ENCODE results near the gene MX1. TPM values are rescaled to one million over a fixed set of nuclear protein-coding genes. Genes with fewer than 3 reads are reported as not detected.

Gene MX1
- polyA plus RNA-seq, 1 donor from 2014 or later = 0.07 TPM

GRCh38 chr21:41429925-41430491 lies 4.0 kb downstream of the MX1 start:
- H3K36me3 ChIP-seq (ENCODE audit: insufficient read depth, low read length) = no peaks in the 10 kb centered on the region
- H3K4me2 ChIP-seq (ENCODE audit: low read length) = no peak overlapping the region
- no peak overlapping the region for H3K27ac ChIP-seq (ENCODE audit: low read length)
- H3K9me3 ChIP-seq (ENCODE audit: low read length) = no peaks in the 10 kb centered on the region
- H3F3A ChIP-seq (ENCODE audit: insufficient read depth, low read length, poor library complexity, severe bottlenecking) = no peaks in the 10 kb centered on the region
- H4K20me1 ChIP-seq (ENCODE audit: insufficient read depth) = no peaks in the 10 kb centered on the region
- no peak overlapping the region for H2AFZ ChIP-seq (ENCODE audit: low read depth, low read length)
- no peaks in the 10 kb centered on the region for H3K9me2 ChIP-seq (ENCODE audit: insufficient read depth, low read length)
- no peak overlapping the region for H3K9ac ChIP-seq (ENCODE audit: low read length)
- peaks cover 24% of the 10 kb centered on the region for H3K27me3 ChIP-seq (ENCODE audit: insufficient read depth, low read depth, low read length)
- no peak for TF ChIP-seq POLR2AphosphoS5 (IDR thresholded peaks at IDR 0.05)
- no peak for TF ChIP-seq REST (IDR thresholded peaks at IDR 0.05; ENCODE audit: borderline replicate concordance)
- no peak for TF ChIP-seq MXI1 (conservative IDR thresholded peaks at IDR 0.05; ENCODE audit: poor library complexity, severe bottlenecking)
- no peak for TF ChIP-seq SMC3 (conservative IDR thresholded peaks at IDR 0.05; ENCODE audit: poor library complexity)
- H3K79me2 ChIP-seq (replicated peaks; ENCODE audit: insufficient read depth, low read length) = no peaks in the 10 kb centered on the region
- no peak overlapping the region for H3K4me3 ChIP-seq (ENCODE audit: low read length)

GRCh38 chr21:41431788-41432548 lies 5.9 kb downstream of the MX1 start:
- Histone ChIP-seq H3K4me2 (ENCODE audit: low read length) (no peak overlapping the region), H3K9ac (ENCODE audit: low read length) (no peak overlapping the region), H3K4me3 (ENCODE audit: low read length) (no peak overlapping the region), H4K20me1 (ENCODE audit: insufficient read depth) (no peaks in the 10 kb centered on the region), H3K79me2 (replicated peaks; ENCODE audit: insufficient read depth, low read length) (no peaks in the 10 kb centered on the region), H2AFZ (ENCODE audit: low read depth, low read length) (no peak overlapping the region), H3K9me2 (ENCODE audit: insufficient read depth, low read length) (no peaks in the 10 kb centered on the region), H3F3A (ENCODE audit: insufficient read depth, low read length, poor library complexity, severe bottlenecking) (no peaks in the 10 kb centered on the region), H3K27me3 (ENCODE audit: insufficient read depth, low read depth, low read length) (peaks cover 8% of the 10 kb centered on the region), H3K36me3 (ENCODE audit: insufficient read depth, low read length) (no peaks in the 10 kb centered on the region), H3K27ac (ENCODE audit: low read length) (no peak overlapping the region), H3K9me3 (ENCODE audit: low read length) (no peaks in the 10 kb centered on the region)
- TF ChIP-seq RAD21 (conservative IDR thresholded peaks at IDR 0.05) (no peak), EP300 (conservative IDR thresholded peaks at IDR 0.05; ENCODE audit: poor library complexity, severe bottlenecking) (no peak), SMC3 (conservative IDR thresholded peaks at IDR 0.05; ENCODE audit: poor library complexity) (no peak), EZH2 (IDR thresholded peaks at IDR 0.05; ENCODE audit: borderline replicate concordance, insufficient read depth, low read length, poor library complexity, severe bottlenecking) (no peak)

DNA sequence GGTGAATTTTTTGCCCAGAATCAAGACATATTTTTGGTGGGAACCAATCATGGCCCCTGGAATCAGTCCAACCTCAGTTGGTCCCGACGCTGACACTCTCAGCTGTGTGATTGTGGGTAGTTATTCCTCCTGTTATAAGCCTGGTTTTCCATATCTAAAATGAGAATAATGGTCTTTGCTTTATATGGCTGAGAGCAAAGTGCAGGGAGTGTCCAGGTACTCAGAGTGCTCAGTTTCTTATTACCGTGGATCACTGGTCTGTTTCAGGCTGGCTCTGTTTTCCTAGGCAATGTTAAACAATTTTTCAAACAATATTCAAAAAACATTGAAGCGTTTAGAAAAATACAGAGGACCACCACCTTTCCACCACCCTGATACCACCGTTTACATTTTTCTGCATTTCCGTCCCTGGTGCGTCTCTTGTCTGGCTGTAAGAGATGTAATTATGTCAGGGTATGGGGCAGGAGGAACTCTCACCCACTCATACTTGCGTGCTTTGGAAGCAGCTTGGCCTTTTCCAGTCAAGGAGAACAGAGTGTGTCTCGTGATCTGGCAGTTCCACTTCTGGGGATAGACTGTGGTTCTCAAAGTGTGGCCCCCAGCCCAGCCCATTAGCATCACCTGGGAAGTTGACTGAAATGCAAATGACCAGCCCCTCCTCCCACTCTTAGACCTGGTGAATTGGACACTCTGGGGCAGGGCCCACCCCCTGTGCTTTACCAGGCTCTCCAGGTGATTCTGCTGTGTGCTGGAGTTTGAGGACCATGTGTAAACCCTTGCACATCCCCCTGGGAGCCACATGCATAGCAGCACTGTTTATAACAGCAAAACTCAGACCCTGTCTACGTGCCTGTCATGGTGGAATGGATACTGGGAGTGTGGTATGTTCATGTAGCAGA lies 6.8 kb downstream of the MX1 start:
- H3K27ac ChIP-seq (ENCODE audit: low read length) = no peak overlapping the region
- no peaks in the 10 kb centered on the region for H3K36me3 ChIP-seq (ENCODE audit: insufficient read depth, low read length)
- no peaks in the 10 kb centered on the region for H4K20me1 ChIP-seq (ENCODE audit: insufficient read depth)
- no peak overlapping the region for H2AFZ ChIP-seq (ENCODE audit: low read depth, low read length)
- no peak overlapping the region for H3K9ac ChIP-seq (ENCODE audit: low read length)
- H3F3A ChIP-seq (ENCODE audit: insufficient read depth, low read length, poor library complexity, severe bottlenecking) = no peaks in the 10 kb centered on the region
- no peak overlapping the region for H3K4me3 ChIP-seq (ENCODE audit: low read length)
- no peak for TF ChIP-seq EZH2 (IDR thresholded peaks at IDR 0.05; ENCODE audit: borderline replicate concordance, insufficient read depth, low read length, poor library complexity, severe bottlenecking)
- H3K79me2 ChIP-seq (replicated peaks; ENCODE audit: insufficient read depth, low read length) = no peaks in the 10 kb centered on the region
- no peak overlapping the region for H3K4me2 ChIP-seq (ENCODE audit: low read length)
- H3K27me3 ChIP-seq (ENCODE audit: insufficient read depth, low read depth, low read length) = peaks cover under 1% of the 10 kb centered on the region
- no peaks in the 10 kb centered on the region for H3K9me2 ChIP-seq (ENCODE audit: insufficient read depth, low read length)
- H3K9me3 ChIP-seq (ENCODE audit: low read length) = no peaks in the 10 kb centered on the region
